ENCODE measurements around the gene C1orf185.
"Not testable (repeated sequence)": the region's sequence is repeated elsewhere in the genome, so short reads cannot be mapped to it uniquely, and the experiment has no call there.

Gene C1orf185

GRCh38 chr1:51133045-51133444 is 31.0 kb downstream of the C1orf185 start:
- DNase-seq (ENCODE audit: low read depth in 2 of 2), result no peak

- not testable (repeated sequence) for DNase-seq (ENCODE audit: low read depth in 2 of 2)
Measured at GRCh38 chr1:51137696-51138095, 35.7 kb downstream of the C1orf185 start.

DNA sequence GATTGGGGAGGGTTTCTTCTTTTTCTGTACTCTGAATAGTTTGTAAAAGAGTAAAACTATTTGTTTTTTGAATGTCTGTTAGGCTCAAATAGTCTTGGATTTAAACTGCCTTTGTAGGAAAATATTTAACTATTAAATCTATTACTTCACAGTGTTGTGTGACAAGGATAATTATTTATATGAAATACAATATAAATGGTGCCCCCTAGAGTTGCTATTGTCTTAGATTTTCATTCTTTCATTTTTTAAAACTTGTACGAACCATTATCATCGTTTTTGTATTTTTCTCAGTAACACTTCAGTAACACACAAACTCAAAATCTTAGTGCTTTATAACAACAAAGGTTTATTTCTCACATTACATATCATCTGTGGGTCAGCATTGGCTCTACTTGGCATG is 37.4 kb downstream of the C1orf185 start:
- no peak for DNase-seq (ENCODE audit: low read depth in 2 of 2)

GRCh38 chr1:51147394-51147793 is 45.4 kb downstream of the C1orf185 start:
- DNase-seq (ENCODE audit: low read depth in 2 of 2), result no peak

DNA sequence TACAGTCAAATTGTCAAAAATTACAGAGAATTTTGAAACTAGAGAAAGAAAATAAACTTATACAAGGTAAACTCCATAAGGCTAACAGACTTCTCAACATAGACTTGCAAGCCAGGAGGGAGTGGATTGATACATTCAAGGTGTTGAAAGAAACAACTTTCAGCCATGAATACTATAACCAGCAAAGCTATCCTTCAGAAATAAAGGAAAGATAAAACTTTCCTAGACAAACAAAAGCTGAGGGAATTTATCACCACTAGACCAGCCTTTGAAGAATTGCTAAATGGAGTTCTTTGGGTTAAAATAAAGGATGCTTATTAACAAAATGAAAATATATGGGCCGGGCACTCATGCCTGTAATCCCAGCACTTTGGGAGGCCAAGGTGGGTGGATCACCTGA is 52.7 kb downstream of the C1orf185 start:
- no peak for DNase-seq (ENCODE audit: low read depth in 2 of 2)

DNA sequence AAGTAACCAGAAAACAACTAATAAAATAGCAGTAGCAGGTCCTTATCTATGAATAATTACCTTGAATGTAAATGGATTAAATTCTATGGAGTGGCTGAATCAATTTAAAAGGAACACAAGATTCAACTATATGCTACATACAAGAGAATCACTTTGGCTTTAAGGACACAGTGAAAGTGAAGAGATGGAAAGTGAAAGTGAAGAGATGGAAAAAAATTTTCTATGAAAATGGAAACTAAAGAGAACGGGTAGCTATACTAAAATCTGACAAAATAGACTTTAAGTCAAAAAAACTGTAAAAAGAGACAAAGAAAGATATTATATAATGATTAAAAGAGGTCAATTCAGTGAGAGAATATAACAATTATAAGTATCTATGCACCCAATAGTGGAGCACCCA is 54.7 kb downstream of the C1orf185 start:
- DNase-seq (ENCODE audit: low read depth in 2 of 2), result no peak

DNA sequence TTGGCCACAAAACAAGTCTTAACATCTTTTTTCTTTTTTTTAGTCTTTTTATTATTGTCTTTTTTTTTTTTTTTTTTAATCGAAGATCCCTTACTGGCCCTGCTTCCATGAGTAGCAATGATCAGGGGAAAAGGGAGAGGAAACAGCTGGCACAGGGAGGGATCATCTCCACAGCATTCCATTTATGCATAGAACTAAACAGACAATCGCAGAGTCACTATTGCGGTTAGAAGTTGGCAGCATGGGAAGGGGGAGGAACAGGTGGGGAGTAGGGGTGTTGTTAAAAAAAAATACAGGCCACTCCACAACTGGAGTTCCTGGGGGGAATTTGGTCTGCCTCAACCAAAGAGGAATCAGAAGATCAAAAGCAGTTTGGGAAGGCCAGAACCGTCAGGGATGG is 55.4 kb downstream of the C1orf185 start:
- no peak for DNase-seq (ENCODE audit: low read depth in 2 of 2)

DNA sequence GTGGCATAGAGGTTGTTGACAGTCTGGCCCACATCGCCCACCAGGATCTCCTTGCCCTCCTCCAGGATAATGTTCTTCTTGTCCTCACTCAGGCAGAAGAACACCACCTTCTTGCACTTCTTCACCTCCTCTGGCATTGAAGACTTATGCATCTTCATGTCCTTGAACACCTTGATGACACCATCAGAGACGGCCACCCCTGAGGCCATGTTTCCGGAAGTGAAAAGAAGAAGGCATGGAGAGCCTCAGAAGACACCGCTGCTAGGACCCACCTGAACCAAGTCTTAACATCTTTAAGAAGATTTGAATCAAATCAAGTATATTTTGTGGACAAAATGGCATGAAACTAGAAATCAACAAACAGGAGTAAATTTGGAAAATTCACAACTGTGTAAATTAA is 56.2 kb downstream of the C1orf185 start:
- DNase-seq (ENCODE audit: low read depth in 2 of 2), result no peak

GRCh38 chr1:51162560-51162959 is 60.5 kb downstream of the C1orf185 start:
- DNase-seq (ENCODE audit: low read depth in 2 of 2), result not testable (repeated sequence)

DNA sequence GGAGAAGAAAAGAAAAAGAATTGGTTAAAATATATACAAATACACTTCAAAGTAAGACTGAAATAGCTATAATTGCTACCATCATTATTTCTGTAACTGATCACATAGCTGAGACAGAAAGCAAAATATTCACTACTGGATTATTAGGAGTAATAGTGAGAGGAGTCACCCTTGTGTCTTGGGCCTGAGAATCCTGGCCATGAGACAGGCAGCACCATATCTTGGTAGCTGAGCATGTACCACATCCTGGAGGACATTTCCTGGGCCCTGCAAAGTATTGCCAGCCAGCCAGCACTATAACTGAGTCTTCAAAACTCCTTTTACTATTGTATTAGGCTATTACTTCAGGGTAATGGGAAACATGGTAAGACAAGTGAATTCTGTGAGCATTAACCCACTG is 63.5 kb downstream of the C1orf185 start:
- no peak for DNase-seq (ENCODE audit: low read depth in 2 of 2)

- no peak for DNase-seq (ENCODE audit: low read depth in 2 of 2)
Measured at GRCh38 chr1:51168266-51168845, 66.3 kb downstream of the C1orf185 start.

DNA sequence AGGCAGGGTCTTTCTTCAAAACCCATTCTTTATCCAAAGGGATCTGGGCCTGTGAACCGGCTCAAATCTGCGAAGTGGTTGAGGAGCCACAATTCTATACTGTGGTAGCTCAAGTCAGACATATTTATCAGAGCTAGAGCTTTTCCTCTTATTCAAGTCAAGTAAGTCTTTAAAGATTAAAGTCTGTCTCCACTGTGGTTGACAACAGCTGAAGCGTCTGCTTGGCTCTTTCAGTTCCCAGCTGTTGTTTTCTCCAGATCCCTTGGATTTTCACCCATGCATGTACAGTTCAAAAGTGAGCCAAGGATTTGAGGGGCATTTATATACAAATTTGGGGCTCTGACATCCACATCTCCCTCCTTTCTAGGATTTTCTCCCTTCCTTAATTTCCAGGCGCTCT is 66.9 kb downstream of the C1orf185 start:
- DNase-seq (ENCODE audit: low read depth in 2 of 2), result no peak

DNA sequence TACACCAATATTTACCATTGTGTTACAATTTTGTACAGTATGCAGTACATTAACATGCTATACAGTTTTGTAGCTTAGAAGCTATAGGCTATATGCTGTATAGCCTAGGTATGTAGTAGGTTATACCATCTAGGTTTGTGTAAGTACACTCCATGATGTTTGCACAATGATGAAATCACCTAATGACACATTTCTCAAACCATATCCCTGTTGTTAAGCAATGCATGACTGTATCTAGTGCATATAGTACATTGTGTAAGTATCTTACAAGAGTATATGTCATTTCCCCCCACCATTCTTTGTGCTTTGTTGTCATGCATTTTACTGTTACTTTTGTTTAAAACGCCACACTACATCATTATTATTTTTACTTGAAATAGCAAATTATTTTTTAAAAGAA is 68.3 kb downstream of the C1orf185 start:
- no peak for DNase-seq (ENCODE audit: low read depth in 2 of 2)

DNA sequence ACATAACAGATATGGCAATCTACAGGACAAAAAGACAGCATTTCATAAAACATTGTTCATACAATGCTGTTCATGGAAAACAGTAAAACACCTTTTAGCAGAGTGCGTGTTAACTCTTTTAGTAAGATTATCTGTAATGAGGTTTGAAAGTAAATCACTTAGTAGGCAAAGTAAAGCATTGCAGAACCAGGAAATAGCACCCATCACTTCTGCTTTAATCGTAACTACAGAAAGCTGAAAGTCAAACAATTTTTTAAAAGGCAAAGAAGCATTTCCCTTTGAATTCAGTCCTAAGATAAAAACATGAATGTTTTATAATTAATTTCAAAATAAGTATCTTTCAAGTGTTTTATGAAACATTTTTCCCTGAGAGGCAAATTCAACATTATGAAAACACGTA is 70.8 kb downstream of the C1orf185 start:
- no peak for DNase-seq (ENCODE audit: low read depth in 2 of 2)

DNA sequence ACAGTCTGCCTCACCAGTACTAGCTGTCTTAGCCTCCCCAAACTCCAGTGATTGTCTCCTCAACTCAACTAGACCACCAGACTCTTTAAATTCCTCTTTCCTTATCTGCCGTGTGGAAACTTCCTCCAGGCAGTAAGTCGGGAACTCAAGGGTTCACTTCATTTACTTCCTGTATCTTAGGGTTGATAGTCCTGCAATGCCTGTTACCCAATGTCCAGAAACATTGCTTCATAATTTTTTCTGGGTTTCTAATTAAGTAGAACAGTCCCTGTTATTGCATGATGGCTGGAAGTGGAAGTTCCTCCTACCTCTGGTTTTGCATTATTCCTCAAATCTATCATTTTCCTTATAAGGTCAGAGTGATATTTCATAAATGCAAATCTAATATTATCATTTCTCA is 73.2 kb downstream of the C1orf185 start:
- no peak for DNase-seq (ENCODE audit: low read depth in 2 of 2)

- not testable (repeated sequence) for DNase-seq (ENCODE audit: low read depth in 2 of 2)
Measured at GRCh38 chr1:51177988-51178387, 76.0 kb downstream of the C1orf185 start.

- DNase-seq (ENCODE audit: low read depth in 2 of 2), result no peak
Measured at GRCh38 chr1:51188230-51188629, 86.2 kb downstream of the C1orf185 start.

DNA sequence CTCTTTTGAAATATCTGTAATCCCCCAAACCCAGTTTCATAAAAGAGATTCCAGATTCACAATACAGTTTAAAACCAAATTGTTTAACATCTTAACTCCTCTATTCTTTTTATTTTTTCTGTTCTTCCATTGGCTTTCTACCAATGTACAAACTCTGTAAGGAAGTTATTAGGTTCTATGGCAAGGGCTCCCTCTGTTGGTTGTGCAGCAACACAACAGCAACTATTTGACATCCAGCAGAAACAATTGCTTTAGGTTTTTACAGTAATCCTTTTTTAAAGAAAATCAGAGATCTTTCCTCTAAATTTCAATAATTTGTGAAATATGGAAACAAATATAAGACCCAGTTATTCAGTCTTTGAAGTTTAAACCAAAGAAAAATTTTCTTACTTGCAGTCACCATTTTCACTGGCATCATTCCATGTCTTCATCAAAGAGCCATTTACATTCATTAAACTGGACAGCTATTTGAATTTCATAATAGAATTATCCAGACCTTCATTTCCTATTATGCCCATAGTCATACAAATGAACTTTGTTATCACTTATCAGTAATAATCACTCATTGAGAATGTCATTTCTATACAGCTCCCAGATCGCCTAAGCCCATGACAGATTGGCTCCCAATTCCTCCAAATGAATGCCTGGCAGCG is 87.5 kb downstream of the C1orf185 start:
- peak in 1 of 2 donors; percentile 1 for DNase-seq (ENCODE audit: low read depth in 2 of 2)

GRCh38 chr1:51190961-51191360 is 88.9 kb downstream of the C1orf185 start:
- no peak for DNase-seq (ENCODE audit: low read depth in 2 of 2)

- DNase-seq (ENCODE audit: low read depth in 2 of 2), result peak in 1 of 2 donors; percentile 8
Measured at GRCh38 chr1:51192213-51192843, 90.3 kb downstream of the C1orf185 start.

DNA sequence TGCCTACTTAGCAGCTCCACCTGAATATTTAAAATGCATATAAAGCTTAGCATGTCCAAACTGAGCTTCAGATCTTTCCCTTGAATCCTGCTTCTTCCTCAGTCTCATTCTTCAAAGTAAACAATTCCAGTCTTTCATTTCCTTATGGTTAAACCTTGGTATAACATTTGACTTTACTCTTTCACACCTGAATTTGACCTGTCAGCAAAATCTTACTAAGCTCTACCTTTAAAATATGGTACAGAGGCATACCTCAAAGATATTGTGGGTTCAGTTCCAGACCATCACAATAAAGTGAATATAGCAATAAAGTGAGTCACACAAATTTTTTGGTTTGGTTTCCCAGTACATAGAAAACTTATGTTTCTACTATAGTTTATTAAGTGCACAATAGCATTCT is 91.5 kb downstream of the C1orf185 start:
- DNase-seq (ENCODE audit: low read depth in 2 of 2), result no peak

All from stimulated activated CD8-positive, alpha-beta memory T cell treated with anti-CD3 and anti-CD28 coated beads, Interleukin-7, amount 100 ng/mL, for 4 hours (primary cell).